HG02943 (cell line): ENCODE results near the gene BAG2.
A peak's percentile ranks its signal among the peaks of the same experiment; 100 is the strongest.

Experiments
- ATAC-seq: cut with Tn5 transposase; IDR thresholded peaks from one replicate; pipeline ENCODE4 v1.9.1; 2021; ENCODE audit warnings: mild to moderate bottlenecking, low read depth, moderate library complexity; ENCODE audit not compliant: unreplicated experiment

BAG2 gene

GRCh38 chr6:57172136-57173055, at the start of gene BAG2:
BAG2 (plus strand) TSS chr6:57172326; CDS start chr6:57172698, 372 bp downstream.
- peak; percentile 85 for ATAC-seq

GRCh38 chr6:57123111-57123510, 49.0 kb upstream of the BAG2 start:
- ATAC-seq = no peak

GRCh38 chr6:57127763-57128162, 44.4 kb upstream of the BAG2 start:
- no peak for ATAC-seq

- no peak for ATAC-seq
Observed at GRCh38 chr6:57130661-57131177, 41.4 kb upstream of the BAG2 start.

- no peak for ATAC-seq
Observed at GRCh38 chr6:57134954-57135353, 37.2 kb upstream of the BAG2 start.

- ATAC-seq = no peak
Observed at GRCh38 chr6:57135885-57136284, 36.2 kb upstream of the BAG2 start.

- no peak for ATAC-seq
Observed at GRCh38 chr6:57137350-57137749, 34.8 kb upstream of the BAG2 start.

- no peak for ATAC-seq
Observed at GRCh38 chr6:57138026-57138425, 34.1 kb upstream of the BAG2 start.

- no peak for ATAC-seq
Observed at GRCh38 chr6:57141451-57142177, 30.5 kb upstream of the BAG2 start.

GRCh38 chr6:57142178-57142525, 30.0 kb upstream of the BAG2 start:
- ATAC-seq = no peak

- ATAC-seq = no peak
Observed at GRCh38 chr6:57143690-57144089, 28.4 kb upstream of the BAG2 start.

GRCh38 chr6:57147401-57147800, 24.7 kb upstream of the BAG2 start:
- no peak for ATAC-seq

GRCh38 chr6:57147955-57148858, 23.9 kb upstream of the BAG2 start:
- ATAC-seq = no peak

GRCh38 chr6:57158658-57159057, 13.5 kb upstream of the BAG2 start:
- ATAC-seq = no peak

- ATAC-seq = no peak
Observed at GRCh38 chr6:57159127-57159526, 13.0 kb upstream of the BAG2 start.

- no peak for ATAC-seq
Observed at GRCh38 chr6:57162028-57162427, 10.1 kb upstream of the BAG2 start.

GRCh38 chr6:57162516-57162915, 9.6 kb upstream of the BAG2 start:
- ATAC-seq = no peak

GRCh38 chr6:57163956-57164355, 8.2 kb upstream of the BAG2 start:
- no peak for ATAC-seq

GRCh38 chr6:57165080-57165479, 7.0 kb upstream of the BAG2 start:
- ATAC-seq = no peak

GRCh38 chr6:57173056-57173885, 1.1 kb downstream of the BAG2 start:
- ATAC-seq = no peak
